WERI-Rb-1 (cell line): ENCODE measurements around the gene TEX26.
"Not testable (repeated sequence)": the region's sequence is repeated elsewhere in the genome, so short reads cannot be mapped to it uniquely, and the experiment has no call there.

Experiments
- DNase-seq: peaks from one replicate; pipeline ENCODE4 v3.0.0-alpha.2; 2020
- H3K27ac ChIP-seq: fragments of 250-450 bp; sonication (Bioruptor Pico); 2 replicates; pipeline ENCODE4 v1.5.1; 2020; ENCODE audit warnings: mild to moderate bottlenecking, moderate library complexity
- H3K27me3 ChIP-seq: fragments of 250-450 bp; sonication (Bioruptor Pico); 2 replicates; pipeline ENCODE4 v1.5.1; 2021; ENCODE audit warnings: mild to moderate bottlenecking, low read depth, moderate library complexity; ENCODE audit not compliant: insufficient read depth, severe bottlenecking
- H3K36me3 ChIP-seq: fragments of 250-450 bp; sonication (Bioruptor Pico); 2 replicates; pipeline ENCODE4 v1.5.1; 2020; ENCODE audit warnings: mild to moderate bottlenecking, moderate library complexity
- H3K4me3 ChIP-seq: 2 replicates; pipeline ENCODE4 v1.5.1; 2011; ENCODE audit warnings: low read depth, mild to moderate bottlenecking, control low read depth, low read length
- H3K9me3 ChIP-seq: fragments of 250-450 bp; sonication (Bioruptor Pico); 2 replicates; pipeline ENCODE4 v1.5.1; 2021; ENCODE audit warnings: mild to moderate bottlenecking, moderate library complexity; ENCODE audit not compliant: severe bottlenecking
- CTCF ChIP-seq: IDR thresholded peaks from 2 replicates; pipeline ENCODE4 v1.5.1; 2011; ENCODE audit warnings: low read depth, mild to moderate bottlenecking, control low read depth, inconsistent platforms, low read length

Gene TEX26

GRCh38 chr13:30923418-30923817 is 9.0 kb upstream of the TEX26 start:
- no peak for TF ChIP-seq CTCF
- H3K9me3 ChIP-seq, result no peaks in the 10 kb centered on the region

GRCh38 chr13:30924721-30925120 is 7.7 kb upstream of the TEX26 start:
- no peaks in the 10 kb centered on the region for H3K36me3 ChIP-seq
- no peak overlapping the region for H3K27ac ChIP-seq
- H3K9me3 ChIP-seq, result no peaks in the 10 kb centered on the region
- H3K27me3 ChIP-seq, result no peaks in the 10 kb centered on the region
- H3K4me3 ChIP-seq, result no peak overlapping the region
- no peak for DNase-seq
- no peak for TF ChIP-seq CTCF

More at GRCh38 chr13:30923418-30923817, 9.0 kb upstream of the TEX26 start:
- Histone ChIP-seq H3K4me3 (no peak overlapping the region), H3K27me3 (no peaks in the 10 kb centered on the region), H3K27ac (no peak overlapping the region), H3K36me3 (no peaks in the 10 kb centered on the region)
- DNase-seq, result no peak

GRCh38 chr13:30925429-30925828 is 7.0 kb upstream of the TEX26 start:
- no peak for DNase-seq
- Histone ChIP-seq H3K4me3 (no peak overlapping the region), H3K36me3 (no peaks in the 10 kb centered on the region), H3K27ac (no peak overlapping the region), H3K27me3 (no peaks in the 10 kb centered on the region), H3K9me3 (no peaks in the 10 kb centered on the region)
- no peak for TF ChIP-seq CTCF

GRCh38 chr13:30926781-30927180 is 5.7 kb upstream of the TEX26 start:
- Histone ChIP-seq H3K9me3 (no peaks in the 10 kb centered on the region), H3K27ac (no peak overlapping the region), H3K27me3 (no peaks in the 10 kb centered on the region), H3K36me3 (no peaks in the 10 kb centered on the region), H3K4me3 (no peak overlapping the region)
- no peak for TF ChIP-seq CTCF
- DNase-seq, result no peak

- H3K36me3 ChIP-seq, H3K4me3 ChIP-seq, DNase-seq, H3K27ac ChIP-seq, H3K27me3 ChIP-seq, H3K9me3 ChIP-seq: not testable (repeated sequence)
These were observed 5.3 kb upstream of the TEX26 start for GRCh38 chr13:30927188-30927587.

- H3K27me3 ChIP-seq, result no peaks in the 10 kb centered on the region
- H3K9me3 ChIP-seq, result no peaks in the 10 kb centered on the region
- TF ChIP-seq CTCF, result no peak
- no peaks in the 10 kb centered on the region for H3K36me3 ChIP-seq
- DNase-seq, result no peak
- no peak overlapping the region for H3K27ac ChIP-seq
- H3K4me3 ChIP-seq, result no peak overlapping the region
These were observed 4.9 kb upstream of the TEX26 start for GRCh38 chr13:30927595-30927994.

- Histone ChIP-seq H3K9me3 (no peaks in the 10 kb centered on the region), H3K27ac (no peak overlapping the region), H3K27me3 (no peaks in the 10 kb centered on the region), H3K4me3 (no peak overlapping the region), H3K36me3 (no peaks in the 10 kb centered on the region)
- TF ChIP-seq CTCF, result no peak
- no peak for DNase-seq
These were observed 3.5 kb upstream of the TEX26 start for GRCh38 chr13:30928978-30929377.
